CD8-positive, alpha-beta memory T cell (primary cell): Measurements from ENCODE around the gene ATP6V1A. TPM values are rescaled to one million over a fixed set of nuclear protein-coding genes. Genes with fewer than 3 reads are reported as not detected.

Experiments used
- CTCF ChIA-PET: fragments of 350-600 bp; sonication (Branson Sonifier 250); formaldehyde crosslinking; loops from one replicate; lab custom pipeline; 2021; ENCODE audit warnings: antibody characterized with exemption; lab: Charles Lee
- POLR2A ChIA-PET: fragments of 350-600 bp; sonication (Branson Sonifier 250); formaldehyde crosslinking; loops from one replicate; lab custom pipeline; 2021; ENCODE audit warnings: antibody characterized with exemption; lab: Charles Lee
- DNase-seq, 5 donors: peaks; one replicate each; pipeline versions ENCODE4 v3.0.0 to v3.0.0-alpha.2; 2020 to 2022; ENCODE audit warnings: mixed read lengths in 1 of 5
- H3K27ac ChIP-seq: one replicate; pipeline ENCODE4 v1.7.0; 2013; ENCODE audit warnings: low read depth, mild to moderate bottlenecking, low read length, moderate library complexity
- H3K27me3 ChIP-seq: 2 replicates; pipeline ENCODE4 v1.7.0; 2013; ENCODE audit warnings: low read length, mild to moderate bottlenecking; ENCODE audit not compliant: insufficient read depth, poor library complexity, severe bottlenecking
- H3K36me3 ChIP-seq: 2 replicates; pipeline ENCODE4 v1.7.0; 2013; ENCODE audit warnings: mild to moderate bottlenecking, low read length, moderate library complexity; ENCODE audit not compliant: insufficient read depth
- H3K4me1 ChIP-seq: 2 replicates; pipeline ENCODE4 v1.7.0; 2013; ENCODE audit warnings: mild to moderate bottlenecking, low read length, moderate library complexity; ENCODE audit not compliant: insufficient read depth
- H3K4me3 ChIP-seq: 2 replicates; pipeline ENCODE4 v1.7.0; 2013; ENCODE audit warnings: mild to moderate bottlenecking, low read length
- H3K9me3 ChIP-seq: 2 replicates; pipeline ENCODE4 v1.7.0; 2013; ENCODE audit warnings: mild to moderate bottlenecking, low read length
- H3K27ac Mint-ChIP-seq, 8 donors: one replicate each; pipeline ENCODE4 v1.8.0; 2020 to 2021; ENCODE audit warnings: mixed read lengths in 8 of 8, mild to moderate bottlenecking in 6 of 8, inconsistent platforms in 3 of 8, moderate library complexity in 3 of 8
- H3K27me3 Mint-ChIP-seq, 2 donors: one replicate each; pipeline ENCODE4 v1.8.0; 2020 to 2021; ENCODE audit warnings: mixed read lengths in 2 of 2, mild to moderate bottlenecking in 1 of 2, moderate library complexity in 1 of 2
- H3K36me3 Mint-ChIP-seq, 3 donors: one replicate each; pipeline ENCODE4 v1.8.0; 2020 to 2021; ENCODE audit warnings: mixed read lengths in 3 of 3, inconsistent platforms in 1 of 3, mild to moderate bottlenecking in 1 of 3
- H3K4me1 Mint-ChIP-seq, 3 donors: one replicate each; pipeline ENCODE4 v1.8.0; 2020 to 2021; ENCODE audit warnings: mixed read lengths in 3 of 3, inconsistent platforms in 1 of 3, mild to moderate bottlenecking in 1 of 3
- H3K4me3 Mint-ChIP-seq, 7 donors: one replicate each; pipeline ENCODE4 v1.8.0; 2020 to 2021; ENCODE audit warnings: mixed read lengths in 7 of 7, mild to moderate bottlenecking in 6 of 7, moderate library complexity in 4 of 7, inconsistent platforms in 2 of 7
- H3K9me3 Mint-ChIP-seq, 5 donors: one replicate each; pipeline ENCODE4 v1.8.0; 2020 to 2022; ENCODE audit warnings: mixed read lengths in 5 of 5, mild to moderate bottlenecking in 3 of 5, moderate library complexity in 2 of 5, inconsistent platforms in 1 of 5
- polyA plus RNA-seq: library from polyadenylated mRNA; unstranded; fragments of 300-500 nt; fragmentation: Illumina TruSeq; gene quantifications from one replicate; pipeline ENCODE4 v1.2.3, GENCODE V29; 2021
- total RNA-seq, 2 experiments: library from RNA; stranded (reverse); gene quantifications; one replicate each; pipeline ENCODE4 v1.2.3, GENCODE V29; 2021

The ATP6V1A gene
- total and polyA plus RNA-seq, 3 experiments from 2014 or later, result 34.0 to 48.0 (median 45.4) TPM

GRCh38 chr3:113829576-113830354 is 82.9 kb downstream of the ATP6V1A start:
- Mint-ChIP-seq H3K27ac (peak overlapping the region in 2 of 8 donors; percentile 8 to 83), H3K36me3 (peaks cover 2 to 11% (median 4%) of the 10 kb centered on the region in 3 donors), H3K9me3 (peaks cover 11 to 16% (median 14%) of the 10 kb centered on the region in 5 donors), H3K4me3 (no peak overlapping the region), H3K27me3 (peaks cover 2 to 4% of the 10 kb centered on the region in 2 donors), H3K4me1 (peaks cover 17 to 26% (median 23%) of the 10 kb centered on the region in 3 donors)
- no peaks in the 10 kb centered on the region for H3K27me3 ChIP-seq
- no peak overlapping the region for H3K4me3 ChIP-seq
- H3K9me3 ChIP-seq, result no peaks in the 10 kb centered on the region
- ChIA-PET POLR2A (no interaction called here), CTCF (interaction anchor here (1.4 kb wide), 1 partner anchor 93 kb away, joined by 4 read pairs; no protein-coding TSS in a partner anchor)
- DNase-seq, result no peak
- H3K27ac ChIP-seq, result no peak overlapping the region
- no peaks in the 10 kb centered on the region for H3K36me3 ChIP-seq
- H3K4me1 ChIP-seq, result no peaks in the 10 kb centered on the region

- H3K4me3 Mint-ChIP-seq, result peak overlapping the region in 3 of 7 donors; percentile 35 to 58 (median 41)
- peaks cover 2 to 11% (median 4%) of the 10 kb centered on the region in 3 donors for H3K36me3 Mint-ChIP-seq
- Histone ChIP-seq H3K27ac (no peak overlapping the region), H3K4me1 (no peaks in the 10 kb centered on the region), H3K36me3 (no peaks in the 10 kb centered on the region), H3K9me3 (no peaks in the 10 kb centered on the region), H3K4me3 (no peak overlapping the region), H3K27me3 (no peaks in the 10 kb centered on the region)
- H3K27ac Mint-ChIP-seq, result peak overlapping the region in 7 of 8 donors; percentile 38 to 82 (median 64)
- H3K27me3 Mint-ChIP-seq, result no peaks in the 10 kb centered on the region
- H3K4me1 Mint-ChIP-seq, result peaks cover 17 to 26% (median 23%) of the 10 kb centered on the region in 3 donors
- no peak for DNase-seq
- CTCF ChIA-PET, result interaction anchor here (1.0 to 1.4 kb wide), 2 partner anchors 9 to 95 kb away, joined by 3 to 4 read pairs; no protein-coding TSS in a partner anchor
- peaks cover 11 to 16% (median 14%) of the 10 kb centered on the region in 5 donors for H3K9me3 Mint-ChIP-seq
- POLR2A ChIA-PET, result no interaction called here
Measured at GRCh38 chr3:113831103-113831355, 84.2 kb downstream of the ATP6V1A start.

DNA sequence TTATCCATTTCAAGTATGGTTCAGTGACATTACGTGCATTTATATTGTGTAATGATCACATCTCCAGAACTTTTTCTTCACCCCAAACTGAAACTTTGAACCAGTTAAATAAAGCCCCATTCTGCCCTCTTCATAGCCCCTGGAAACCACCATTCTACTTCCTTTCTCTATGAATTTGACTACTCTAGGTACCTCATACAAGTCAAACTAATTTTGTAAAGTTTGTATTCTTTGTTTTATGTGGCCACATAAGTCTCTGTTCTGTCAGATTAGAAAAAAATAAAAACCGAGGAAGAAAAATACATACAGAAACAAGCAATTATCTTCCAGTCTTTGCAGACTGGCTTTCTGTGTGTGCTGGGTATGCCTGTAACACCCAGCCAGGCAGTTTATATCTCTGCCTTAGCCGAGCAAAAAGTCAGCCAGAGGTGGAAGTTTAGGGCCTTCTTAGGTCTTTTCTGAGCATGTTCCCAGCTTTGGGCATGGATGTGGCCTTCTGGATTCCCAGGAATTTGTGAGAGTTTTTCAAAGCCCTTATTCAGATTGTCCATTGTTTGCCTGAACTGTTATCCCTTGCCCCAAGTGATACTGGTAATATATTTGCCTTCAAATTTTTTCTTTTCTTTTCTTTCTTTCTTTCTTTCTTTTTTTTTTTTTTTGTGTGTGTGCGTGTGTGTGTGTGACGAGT is 85.8 kb downstream of the ATP6V1A start:
- peaks cover 11 to 16% (median 14%) of the 10 kb centered on the region in 5 donors for H3K9me3 Mint-ChIP-seq
- POLR2A ChIA-PET, result no interaction called here
- Histone ChIP-seq H3K36me3 (no peaks in the 10 kb centered on the region), H3K27me3 (no peaks in the 10 kb centered on the region), H3K27ac (no peak overlapping the region), H3K9me3 (no peaks in the 10 kb centered on the region), H3K4me1 (no peaks in the 10 kb centered on the region), H3K4me3 (no peak overlapping the region)
- H3K27ac Mint-ChIP-seq, result peak overlapping the region in 1 of 8 donors; percentile 12
- no peak overlapping the region for H3K4me3 Mint-ChIP-seq
- H3K4me1 Mint-ChIP-seq, result peaks cover 17 to 26% (median 23%) of the 10 kb centered on the region in 3 donors
- peak in 1 of 5 donors; percentile 20 for DNase-seq
- CTCF ChIA-PET, result interaction anchor here (1.0 kb wide), 1 partner anchor 80 kb away, joined by 3 read pairs; no protein-coding TSS in a partner anchor
- H3K36me3 Mint-ChIP-seq, result peaks cover 2 to 11% (median 4%) of the 10 kb centered on the region in 3 donors
- no peaks in the 10 kb centered on the region for H3K27me3 Mint-ChIP-seq

GRCh38 chr3:113834983-113835382 is 88.1 kb downstream of the ATP6V1A start:
- H3K4me1 ChIP-seq, result peaks cover 4% of the 10 kb centered on the region
- CTCF ChIA-PET, result interaction anchor here (0.7 to 1.7 kb wide), 6 partner anchors 10 to 150 kb away, joined by 3 to 5 read pairs (median 4); no protein-coding TSS in a partner anchor
- Mint-ChIP-seq H3K4me1 (peaks cover 24 to 32% (median 25%) of the 10 kb centered on the region in 3 donors), H3K27me3 (no peaks in the 10 kb centered on the region), H3K27ac (no peak overlapping the region), H3K9me3 (peaks cover 11 to 15% (median 14%) of the 10 kb centered on the region in 5 donors), H3K4me3 (no peak overlapping the region), H3K36me3 (peaks cover 2 to 11% (median 4%) of the 10 kb centered on the region in 3 donors)
- no peaks in the 10 kb centered on the region for H3K27me3 ChIP-seq
- POLR2A ChIA-PET, result interaction anchor here (0.7 kb wide), 1 partner anchor 12 kb away, joined by 4 read pairs; no protein-coding TSS in a partner anchor
- H3K4me3 ChIP-seq, result no peak overlapping the region
- DNase-seq, result no peak
- no peak overlapping the region for H3K27ac ChIP-seq
- H3K9me3 ChIP-seq, result no peaks in the 10 kb centered on the region
- no peaks in the 10 kb centered on the region for H3K36me3 ChIP-seq

DNA sequence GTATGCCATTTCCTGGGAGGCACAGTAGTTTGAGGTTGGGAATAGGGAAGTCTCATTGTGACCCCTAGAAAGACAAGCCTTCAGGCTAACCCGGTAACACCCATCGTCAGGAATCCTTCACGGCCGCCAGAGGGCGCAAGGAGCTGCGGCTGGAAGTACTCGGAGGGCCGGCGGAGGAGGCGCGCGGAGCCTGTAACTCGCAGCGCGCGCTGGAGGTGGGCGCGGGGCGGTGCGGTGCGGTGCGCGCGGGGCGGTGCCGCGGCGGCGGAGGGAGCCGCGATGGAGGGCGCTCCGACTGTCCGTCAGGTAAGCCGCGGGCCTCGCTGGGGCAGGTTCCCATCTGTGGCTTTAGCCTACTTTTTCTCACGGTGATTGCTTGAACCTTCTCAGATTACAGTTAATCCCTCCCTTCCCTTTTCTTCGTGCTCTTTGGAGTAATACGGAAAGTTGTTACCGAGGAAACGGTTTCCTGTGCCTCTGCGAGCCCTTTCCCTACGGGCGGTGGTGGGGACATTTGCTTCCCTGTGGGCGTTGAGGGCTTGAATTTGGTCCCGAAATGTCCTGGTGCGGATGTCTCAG is 91.9 kb downstream of the ATP6V1A start, which contains the start of gene GRAMD1C:
TSS of gene GRAMD1C (plus strand) at position 158 of the 579 bp plus-strand sequence. CDS start at position 280, 122 bp downstream.
- POLR2A ChIA-PET, result no interaction called here

DNA sequence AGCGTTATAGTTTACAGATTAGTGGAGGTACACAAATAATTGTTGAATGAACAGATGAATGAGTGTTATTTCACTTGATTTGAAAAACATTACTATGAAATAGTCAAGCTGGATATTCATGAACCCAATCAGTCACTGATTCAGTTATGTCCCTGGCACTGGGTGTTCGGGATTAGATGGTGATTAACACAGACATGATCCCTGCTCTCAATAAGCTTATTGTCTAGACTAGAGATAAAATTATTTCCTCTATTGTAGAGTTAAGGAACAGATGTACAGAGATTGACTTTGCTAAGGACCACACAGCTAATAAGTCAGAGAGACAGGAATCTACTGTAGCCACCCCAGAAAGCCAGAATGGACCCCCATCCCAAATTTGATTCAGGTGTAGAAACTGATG is 92.7 kb downstream of the ATP6V1A start:
- ChIA-PET POLR2A (no interaction called here), CTCF (interaction anchor here (1.0 to 2.3 kb wide), 5 partner anchors 8 to 104 kb away, joined by 3 to 15 read pairs (median 4); no protein-coding TSS in a partner anchor)
- Histone ChIP-seq H3K4me1 (peaks cover 4% of the 10 kb centered on the region), H3K36me3 (no peaks in the 10 kb centered on the region), H3K27ac (no peak overlapping the region), H3K27me3 (no peaks in the 10 kb centered on the region), H3K9me3 (no peaks in the 10 kb centered on the region), H3K4me3 (no peak overlapping the region)
- Mint-ChIP-seq H3K4me1 (peaks cover 8 to 11% (median 9%) of the 10 kb centered on the region in 3 donors), H3K27ac (peak overlapping the region in 1 of 8 donors; percentile 26), H3K36me3 (no peaks in the 10 kb centered on the region), H3K9me3 (no peaks in the 10 kb centered on the region), H3K27me3 (peaks cover 1 to 3% of the 10 kb centered on the region in 2 donors), H3K4me3 (peak overlapping the region; percentile 51 to 85 (median 80))
- DNase-seq, result no peak

More for the DNA sequence above, 91.9 kb downstream of the ATP6V1A start, which contains the start of gene GRAMD1C:
- CTCF ChIA-PET, result interaction anchor here (0.6 to 2.5 kb wide), 10 partner anchors 12 to 1020 kb away, joined by 3 to 15 read pairs (median 4); no protein-coding TSS in a partner anchor
- H3K4me1 Mint-ChIP-seq, result peaks cover 8 to 11% (median 9%) of the 10 kb centered on the region in 3 donors
- Histone ChIP-seq H3K4me1 (peaks cover 4% of the 10 kb centered on the region), H3K4me3 (peak within 1 kb of the TSS; percentile 42), H3K27ac (no peak within 1 kb of the TSS), H3K36me3 (no peaks in the 10 kb centered on the region), H3K9me3 (no peaks in the 10 kb centered on the region), H3K27me3 (no peaks in the 10 kb centered on the region)
- H3K9me3 Mint-ChIP-seq, result no peaks in the 10 kb centered on the region
- peak; percentile 77 to 90 (median 81) for DNase-seq
- H3K27me3 Mint-ChIP-seq, result peaks cover 0 to 1% of the 10 kb centered on the region in 2 donors
- peak within 1 kb of the TSS; percentile 76 to 88 (median 82) for H3K4me3 Mint-ChIP-seq
- H3K36me3 Mint-ChIP-seq, result no peaks in the 10 kb centered on the region
- H3K27ac Mint-ChIP-seq, result peak within 1 kb of the TSS in 5 of 8 donors; percentile 10 to 83 (median 43)

- H3K27ac Mint-ChIP-seq, result no peak overlapping the region
- CTCF ChIA-PET, result interaction anchor here (0.9 to 1.7 kb wide), 8 partner anchors 10 to 109 kb away, joined by 3 to 8 read pairs (median 4); partner anchors contain the start of gene NAA50
Measured at GRCh38 chr3:113844622-113845222, 97.9 kb downstream of the ATP6V1A start.

More at GRCh38 chr3:113844622-113845222, 97.9 kb downstream of the ATP6V1A start:
- peaks cover 1 to 5% of the 10 kb centered on the region in 2 donors for H3K27me3 Mint-ChIP-seq
- Histone ChIP-seq H3K27me3 (no peaks in the 10 kb centered on the region), H3K36me3 (no peaks in the 10 kb centered on the region), H3K9me3 (no peaks in the 10 kb centered on the region), H3K4me1 (no peaks in the 10 kb centered on the region), H3K4me3 (no peak overlapping the region), H3K27ac (no peak overlapping the region)
- POLR2A ChIA-PET, result no interaction called here
- H3K4me1 Mint-ChIP-seq, result no peaks in the 10 kb centered on the region
- no peak for DNase-seq
- no peaks in the 10 kb centered on the region for H3K9me3 Mint-ChIP-seq
- no peak overlapping the region for H3K4me3 Mint-ChIP-seq
- H3K36me3 Mint-ChIP-seq, result no peaks in the 10 kb centered on the region
